Measurements from ENCODE around the gene HOXC9.
"Not testable (repeated sequence)": the region's sequence is repeated elsewhere in the genome, so short reads cannot be mapped to it uniquely, and the experiment has no call there.

Gene HOXC9

GRCh38 chr12:54030442-54030801 is 30.5 kb downstream of the HOXC9 start:
- DNase-seq = no peak

GRCh38 chr12:54030889-54031471 is 31.0 kb downstream of the HOXC9 start:
- no peak for DNase-seq

GRCh38 chr12:54031480-54031879 is 31.5 kb downstream of the HOXC9 start:
- no peak for DNase-seq

DNA sequence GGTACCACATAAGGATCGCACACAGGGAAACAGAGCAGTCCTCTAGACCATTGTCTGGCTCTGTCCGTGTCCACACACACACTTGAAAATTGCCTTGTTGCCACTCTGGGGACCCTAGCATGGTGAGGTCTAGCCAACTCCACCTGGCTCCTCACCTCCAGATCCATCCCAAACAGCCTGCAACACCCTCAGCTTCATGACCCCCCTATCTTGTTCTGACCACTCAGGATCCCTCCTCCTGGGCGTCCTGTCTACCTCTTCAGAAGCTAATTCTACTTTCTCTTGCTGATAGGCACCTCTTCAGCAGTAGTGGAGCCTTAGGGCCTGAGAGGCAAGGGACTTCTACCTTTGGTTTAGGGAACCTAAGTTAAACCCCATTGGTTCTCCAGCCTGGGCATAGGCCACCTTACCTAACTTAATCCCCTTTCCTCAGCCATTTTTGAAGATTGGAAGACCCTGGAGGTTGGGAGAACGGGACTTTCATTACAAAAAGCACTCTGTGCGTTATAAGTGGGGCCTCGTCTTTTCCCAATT is 32.2 kb downstream of the HOXC9 start:
- DNase-seq = no peak

DNA sequence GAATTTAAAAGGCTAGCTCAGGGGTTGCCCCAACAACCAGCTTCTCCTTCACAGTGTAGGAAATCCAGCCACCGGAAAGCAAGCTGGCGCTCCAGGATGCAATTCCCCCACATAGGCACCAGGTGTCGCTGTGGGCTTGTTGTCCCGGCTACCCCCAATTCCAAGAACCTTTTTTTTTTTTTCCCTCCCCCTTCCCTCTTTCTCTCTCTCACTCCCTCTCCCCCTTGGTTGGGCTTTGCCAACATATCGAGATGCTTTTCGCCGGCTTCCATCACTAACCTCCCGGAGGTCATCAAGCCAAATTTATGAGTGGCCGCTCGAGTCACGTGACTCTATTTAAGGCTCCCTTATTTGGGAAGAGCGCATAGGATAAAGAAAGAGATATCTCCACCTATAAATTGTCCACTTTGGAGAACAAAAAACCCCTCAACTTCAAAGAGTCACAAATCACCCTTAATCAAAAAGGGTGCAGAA is 32.7 kb downstream of the HOXC9 start, which contains the start of gene HOXC5:
HOXC5 (plus strand) TSS at position 424 of the 474 bp plus-strand sequence. CDS start 73 bp downstream, outside the sequence.
- DNase-seq = no peak

DNA sequence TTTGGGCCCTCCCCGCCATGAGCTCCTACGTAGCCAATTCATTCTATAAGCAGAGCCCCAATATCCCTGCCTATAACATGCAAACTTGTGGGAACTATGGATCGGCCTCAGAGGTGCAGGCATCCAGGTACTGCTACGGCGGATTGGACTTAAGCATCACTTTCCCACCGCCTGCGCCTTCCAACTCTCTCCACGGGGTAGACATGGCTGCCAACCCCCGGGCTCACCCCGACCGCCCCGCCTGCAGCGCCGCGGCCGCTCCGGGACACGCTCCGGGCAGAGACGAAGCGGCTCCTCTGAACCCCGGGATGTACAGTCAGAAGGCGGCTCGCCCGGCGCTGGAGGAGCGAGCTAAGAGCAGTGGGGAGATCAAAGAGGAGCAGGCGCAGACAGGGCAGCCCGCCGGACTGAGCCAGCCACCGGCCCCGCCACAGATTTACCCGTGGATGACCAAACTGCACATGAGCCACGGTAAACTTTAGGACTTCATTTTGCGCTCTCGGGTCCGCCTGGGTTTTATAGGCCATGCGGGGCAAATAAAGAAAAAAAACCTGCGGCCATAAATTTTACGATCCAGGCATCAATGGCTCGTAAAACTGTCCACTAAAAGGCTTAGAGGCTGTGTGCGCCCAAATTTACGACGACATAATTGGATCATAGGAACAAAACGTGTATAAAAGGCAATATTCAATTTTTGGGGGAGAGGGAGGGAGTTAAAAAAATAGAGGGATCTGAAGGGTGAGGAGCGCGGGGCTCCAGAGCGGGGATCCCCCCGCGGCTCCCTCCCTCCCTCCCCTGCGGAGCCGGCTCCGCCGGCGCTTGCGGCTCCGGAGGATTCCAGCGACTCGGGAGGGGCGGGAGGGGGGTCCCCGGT is 33.4 kb downstream of the HOXC9 start:
- DNase-seq = no peak

- no peak for DNase-seq
Observed at GRCh38 chr12:54033980-54034784, 34.2 kb downstream of the HOXC9 start.

DNA sequence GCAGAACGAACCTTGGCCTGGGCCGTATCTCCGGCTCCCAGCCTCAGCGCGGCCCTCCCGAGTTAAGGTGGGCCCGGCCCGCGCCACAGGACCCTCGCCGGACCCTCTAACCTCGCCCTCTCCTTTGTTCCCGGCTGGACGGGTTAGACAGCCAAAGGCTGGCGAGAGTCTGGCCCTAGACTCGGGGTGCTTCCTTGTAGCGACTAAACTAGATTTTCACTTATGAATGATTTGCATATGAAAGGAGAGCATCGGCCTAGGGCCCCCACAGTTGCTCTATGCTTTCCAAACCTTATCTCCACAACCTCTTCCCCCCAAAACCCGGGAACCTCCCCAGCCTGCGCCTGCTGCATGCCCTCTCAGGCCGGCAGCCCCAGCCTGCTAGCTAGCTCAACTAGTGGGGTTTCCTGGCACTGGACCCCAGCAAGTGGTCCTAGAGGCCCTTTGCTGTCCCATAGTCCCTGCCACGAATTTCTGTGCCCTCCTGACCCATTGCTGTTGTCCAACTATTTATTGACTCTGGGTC is 34.9 kb downstream of the HOXC9 start:
- DNase-seq = no peak

DNA sequence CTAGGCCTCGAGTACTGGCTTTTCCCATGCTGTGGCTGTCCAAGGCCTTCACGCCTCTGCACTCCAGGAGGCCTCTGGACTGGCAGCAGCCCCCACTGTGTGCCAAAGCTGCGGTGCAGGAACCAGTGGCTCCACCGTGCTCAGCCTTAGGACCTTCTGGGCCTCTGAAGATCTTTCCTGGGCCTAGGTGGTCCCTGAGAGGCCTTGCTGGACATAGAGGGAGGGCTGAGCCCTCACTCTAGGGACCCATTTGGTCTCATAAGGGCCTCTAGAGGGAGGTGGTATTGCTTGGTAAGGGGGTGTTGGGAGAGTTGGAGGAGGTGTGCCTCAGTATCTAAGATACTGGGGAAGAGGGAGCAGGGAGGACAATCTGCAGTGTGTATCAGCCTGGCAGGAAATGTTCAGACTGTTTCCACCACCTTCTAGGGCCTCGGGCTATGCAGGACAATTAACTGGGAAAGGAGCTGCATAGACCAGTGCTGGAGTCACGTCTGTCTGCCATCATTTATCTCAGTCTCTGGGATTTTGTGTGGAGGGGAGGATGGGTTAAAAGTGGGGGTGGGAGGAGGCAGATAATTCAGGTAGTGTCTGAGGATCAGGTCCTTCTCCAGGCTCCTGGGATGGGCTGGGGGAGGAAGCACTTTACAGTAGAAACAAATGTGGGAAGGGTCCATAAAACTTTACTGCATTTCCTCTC is 35.8 kb downstream of the HOXC9 start:
- DNase-seq = no peak

GRCh38 chr12:54036620-54037359 is 36.8 kb downstream of the HOXC9 start:
- no peak for DNase-seq

DNA sequence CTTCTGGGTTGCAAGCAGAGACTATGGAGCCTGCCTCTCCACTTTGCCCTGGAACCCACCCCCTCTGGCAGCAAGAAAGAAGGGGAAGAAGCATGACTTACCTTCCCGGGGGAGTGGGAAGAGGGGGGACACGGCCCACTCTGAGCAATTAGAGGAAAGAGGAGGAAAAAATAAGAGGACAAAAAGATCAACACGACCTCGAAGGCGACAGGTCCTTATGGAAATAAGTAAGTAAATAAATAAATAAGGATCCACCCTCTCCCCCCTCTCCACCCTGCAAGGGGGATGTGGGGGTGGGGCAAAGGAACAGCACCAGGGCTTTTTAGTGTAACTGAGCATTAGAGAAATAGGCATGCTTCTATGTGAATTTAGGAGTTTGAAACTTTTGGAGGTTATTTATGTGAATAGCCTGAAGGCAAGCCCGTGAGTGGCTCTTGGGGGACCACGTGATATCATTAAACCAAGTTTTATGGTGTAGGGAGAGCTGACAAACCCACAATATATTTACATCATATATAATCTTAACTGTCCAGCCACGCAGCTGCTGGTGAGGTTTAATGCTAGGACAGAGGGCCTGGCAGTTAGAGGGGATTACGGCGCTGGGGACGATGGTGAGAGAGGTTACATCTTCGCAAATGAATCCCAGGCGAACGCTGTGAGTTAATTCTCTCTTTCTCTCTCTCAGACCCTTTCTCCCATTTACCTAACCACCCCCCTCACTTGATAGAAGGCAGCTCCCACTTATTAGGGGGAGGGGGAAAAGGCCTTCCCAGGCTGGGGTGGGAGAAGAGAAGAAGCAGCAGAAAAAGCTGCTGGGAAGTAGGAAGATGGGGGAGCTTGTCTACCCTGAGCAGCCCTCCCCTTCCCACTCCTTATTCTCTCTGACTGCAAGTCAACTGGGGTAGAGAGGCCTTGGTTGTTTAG is 37.7 kb downstream of the HOXC9 start:
- no peak for DNase-seq

- DNase-seq = no peak
Observed at GRCh38 chr12:54038284-54038870, 38.4 kb downstream of the HOXC9 start.

DNA sequence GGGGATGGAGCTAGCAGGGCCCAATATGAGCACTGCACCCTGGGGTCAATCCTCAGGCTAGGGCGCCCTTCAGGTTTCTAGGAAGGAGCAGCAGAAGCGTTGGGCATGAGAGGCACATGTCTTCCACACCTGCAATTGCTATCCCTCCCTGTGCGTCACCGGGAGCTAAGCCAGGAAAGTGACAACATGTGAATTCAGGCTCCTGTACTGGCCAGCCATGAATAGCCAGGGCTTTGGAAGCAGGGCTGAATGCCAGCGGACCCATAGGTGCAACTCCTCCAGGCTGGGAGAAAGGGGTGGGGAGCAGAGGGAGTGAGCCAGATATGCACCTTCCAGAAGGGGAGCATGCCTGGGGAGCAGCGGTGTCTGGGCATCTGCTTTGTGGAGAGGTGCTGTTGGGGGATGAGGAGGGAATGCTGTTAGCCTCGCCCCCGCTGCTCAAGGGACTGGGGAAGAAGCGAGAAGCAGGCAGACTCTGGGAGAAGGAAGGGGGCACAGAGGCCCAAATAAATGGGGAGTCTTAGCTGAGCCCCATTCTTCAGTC is 39.0 kb downstream of the HOXC9 start:
- DNase-seq = no peak

GRCh38 chr12:54039417-54040147 is 39.6 kb downstream of the HOXC9 start:
- DNase-seq = no peak

GRCh38 chr12:54040148-54040494 is 40.2 kb downstream of the HOXC9 start:
- no peak for DNase-seq

GRCh38 chr12:54040648-54041047 is 40.7 kb downstream of the HOXC9 start:
- no peak for DNase-seq

DNA sequence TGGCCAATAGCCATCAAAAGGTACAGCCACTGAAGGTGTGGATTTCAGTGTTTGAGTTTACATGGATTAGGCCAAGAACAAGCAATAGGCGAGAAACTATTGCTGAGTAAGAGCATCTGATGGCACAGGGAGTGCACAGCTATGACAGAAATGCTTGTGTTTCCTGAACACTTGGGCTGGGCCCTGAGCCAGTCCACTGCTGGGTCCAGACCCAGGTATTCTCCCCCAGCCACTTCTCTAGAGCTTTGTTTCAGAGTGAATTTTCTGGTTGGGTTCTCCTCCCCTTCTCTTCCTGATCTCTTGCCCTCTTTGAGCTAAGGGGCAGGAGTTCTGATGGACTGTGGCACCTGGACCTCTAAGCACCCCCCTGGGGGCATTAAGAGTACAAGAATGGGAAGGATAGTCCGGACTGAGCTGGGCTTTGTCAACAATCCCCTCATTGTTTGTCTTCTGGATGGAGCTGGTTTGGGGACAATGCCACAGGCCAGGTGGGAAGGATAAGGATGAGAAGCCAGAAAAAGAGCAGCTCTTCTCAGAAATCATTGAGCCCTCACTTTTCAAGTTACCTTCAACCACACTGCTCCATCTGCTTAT is 41.2 kb downstream of the HOXC9 start:
- no peak for DNase-seq

DNA sequence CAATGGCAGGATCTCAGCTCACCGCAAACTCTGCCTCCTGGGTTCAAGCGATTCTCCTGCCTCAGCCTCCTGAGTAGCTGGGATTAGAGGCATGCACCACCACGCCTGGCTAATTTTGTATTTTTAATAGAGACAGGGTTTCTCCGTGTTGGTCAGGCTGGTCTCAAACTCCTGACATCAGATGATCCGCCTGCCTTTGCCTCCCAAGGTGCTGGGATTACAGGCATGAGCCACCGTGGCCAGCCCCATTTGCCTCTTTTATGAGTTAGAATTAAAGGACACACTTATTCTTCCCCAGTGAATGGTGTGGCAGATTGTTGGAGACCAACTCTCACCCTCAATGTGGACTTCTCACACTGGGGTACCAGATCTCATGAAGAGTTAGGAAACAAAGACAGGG is 42.1 kb downstream of the HOXC9 start:
- DNase-seq = not testable (repeated sequence)
